ENCODE data around the gene TRAPPC3. TPM values are rescaled to one million over a fixed set of nuclear protein-coding genes. Genes with fewer than 3 reads are reported as not detected.
A peak's percentile ranks its signal among the peaks of the same experiment; 100 is the strongest.

TRAPPC3 gene
- total RNA-seq, 3 donors from 2014 or later (not counting 1 experiment from before 2014, with no cell fraction given): 28.0 to 34.7 (median 34.3) TPM

GRCh38 chr1:36183309-36183856, 34.1 kb upstream of the TRAPPC3 start:
- no peak for DNase-seq
- intact Hi-C loops (cut with micrococcal nuclease): no loop called here
- H3K36me3 Mint-ChIP-seq: no peaks in the 10 kb centered on the region

DNA sequence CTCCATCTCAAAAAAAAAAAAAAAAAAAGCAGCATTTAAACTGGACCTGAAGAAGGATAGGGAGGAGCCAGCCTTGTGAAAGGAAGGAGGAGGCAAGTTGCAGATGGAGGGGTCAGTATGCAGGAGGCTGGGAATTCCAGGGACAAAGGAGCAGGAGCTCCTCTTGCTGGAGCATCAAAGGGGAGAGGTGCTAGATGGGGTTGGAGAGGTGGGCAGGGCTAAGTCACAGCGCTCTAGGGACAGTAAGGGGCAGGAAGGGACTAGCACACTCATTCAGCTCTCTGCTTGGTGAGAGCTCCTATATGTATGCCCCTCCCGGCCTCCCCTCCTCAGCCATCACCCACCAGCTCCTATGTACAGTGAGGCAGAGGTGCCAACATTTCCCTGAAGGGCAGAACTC, 33.4 kb upstream of the TRAPPC3 start:
- no peak overlapping the region for H3K27ac ChIP-seq (ENCODE audit: low read length)
- intact Hi-C loops (cut with micrococcal nuclease): no loop called here

More at GRCh38 chr1:36183309-36183856, 34.1 kb upstream of the TRAPPC3 start:
- no peak overlapping the region for H3K4me3 Mint-ChIP-seq
- ATAC-seq: no peak
- 92% methylated on average over 2 of the region's 2 CpGs for WGBS (ENCODE audit: insufficient coverage)
- no peaks in the 10 kb centered on the region for H3K9me3 ChIP-seq (ENCODE audit: control insufficient read depth, insufficient read depth, low read length)
- peaks cover 9% of the 10 kb centered on the region for H3K4me1 ChIP-seq (ENCODE audit: control insufficient read depth, insufficient read depth, low read length)
- peaks cover 6 to 15% of the 10 kb centered on the region in 2 donors for H3K4me1 Mint-ChIP-seq
- H3K27ac ChIP-seq (ENCODE audit: low read length): no peak overlapping the region
- H3K27ac Mint-ChIP-seq: peak overlapping the region; percentile 13 to 52
- no peaks in the 10 kb centered on the region for H3K27me3 ChIP-seq (ENCODE audit: control insufficient read depth, insufficient read depth, low read length)
- H3K27me3 Mint-ChIP-seq (ENCODE audit: low read depth in 2 of 2): no peaks in the 10 kb centered on the region
- TF ChIP-seq, protein P1, sequence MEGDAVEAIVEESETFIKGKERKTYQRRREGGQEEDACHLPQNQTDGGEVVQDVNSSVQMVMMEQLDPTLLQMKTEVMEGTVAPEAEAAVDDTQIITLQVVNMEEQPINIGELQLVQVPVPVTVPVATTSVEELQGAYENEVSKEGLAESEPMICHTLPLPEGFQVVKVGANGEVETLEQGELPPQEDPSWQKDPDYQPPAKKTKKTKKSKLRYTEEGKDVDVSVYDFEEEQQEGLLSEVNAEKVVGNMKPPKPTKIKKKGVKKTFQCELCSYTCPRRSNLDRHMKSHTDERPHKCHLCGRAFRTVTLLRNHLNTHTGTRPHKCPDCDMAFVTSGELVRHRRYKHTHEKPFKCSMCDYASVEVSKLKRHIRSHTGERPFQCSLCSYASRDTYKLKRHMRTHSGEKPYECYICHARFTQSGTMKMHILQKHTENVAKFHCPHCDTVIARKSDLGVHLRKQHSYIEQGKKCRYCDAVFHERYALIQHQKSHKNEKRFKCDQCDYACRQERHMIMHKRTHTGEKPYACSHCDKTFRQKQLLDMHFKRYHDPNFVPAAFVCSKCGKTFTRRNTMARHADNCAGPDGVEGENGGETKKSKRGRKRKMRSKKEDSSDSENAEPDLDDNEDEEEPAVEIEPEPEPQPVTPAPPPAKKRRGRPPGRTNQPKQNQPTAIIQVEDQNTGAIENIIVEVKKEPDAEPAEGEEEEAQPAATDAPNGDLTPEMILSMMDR (IDR thresholded peaks at IDR 0.05): no peak
- H3K4me3 ChIP-seq (ENCODE audit: low read length): no peak overlapping the region
- no peaks in the 10 kb centered on the region for H3K9me3 Mint-ChIP-seq
- H3K36me3 ChIP-seq (ENCODE audit: control insufficient read depth, insufficient read depth, low read length): peaks cover 25% of the 10 kb centered on the region

GRCh38 chr1:36179220-36179600, 29.9 kb upstream of the TRAPPC3 start:
- H3K27me3 Mint-ChIP-seq (ENCODE audit: low read depth in 2 of 2): no peaks in the 10 kb centered on the region
- Histone ChIP-seq H3K36me3 (ENCODE audit: control insufficient read depth, insufficient read depth, low read length) (peaks cover 64% of the 10 kb centered on the region), H3K27ac (ENCODE audit: low read length) (no peak overlapping the region), H3K27me3 (ENCODE audit: control insufficient read depth, insufficient read depth, low read length) (no peaks in the 10 kb centered on the region), H3K4me3 (ENCODE audit: low read length) (no peak overlapping the region), H3K4me1 (ENCODE audit: control insufficient read depth, insufficient read depth, low read length) (peaks cover 8% of the 10 kb centered on the region), H3K9me3 (ENCODE audit: control insufficient read depth, insufficient read depth, low read length) (no peaks in the 10 kb centered on the region)
- peaks cover 2 to 12% of the 10 kb centered on the region in 2 donors for H3K4me1 Mint-ChIP-seq
- no peak overlapping the region for H3K4me3 Mint-ChIP-seq
- peaks cover 2% of the 10 kb centered on the region for H3K36me3 Mint-ChIP-seq
- intact Hi-C loops (cut with micrococcal nuclease): no loop called here
- no peaks in the 10 kb centered on the region for H3K9me3 Mint-ChIP-seq
- 97% methylated on average over 19 of the region's 19 CpGs for WGBS (ENCODE audit: insufficient coverage)
- no peak overlapping the region for H3K27ac Mint-ChIP-seq
- TF ChIP-seq, protein P1 (IDR thresholded peaks at IDR 0.05): no peak
- ATAC-seq: no peak
- no peak for DNase-seq

More for the DNA sequence above, 33.4 kb upstream of the TRAPPC3 start:
- no peaks in the 10 kb centered on the region for H3K36me3 Mint-ChIP-seq
- no peaks in the 10 kb centered on the region for H3K9me3 Mint-ChIP-seq
- no peak for DNase-seq
- Histone ChIP-seq H3K9me3 (ENCODE audit: control insufficient read depth, insufficient read depth, low read length) (no peaks in the 10 kb centered on the region), H3K27me3 (ENCODE audit: control insufficient read depth, insufficient read depth, low read length) (no peaks in the 10 kb centered on the region), H3K4me3 (ENCODE audit: low read length) (no peak overlapping the region), H3K36me3 (ENCODE audit: control insufficient read depth, insufficient read depth, low read length) (peaks cover 31% of the 10 kb centered on the region), H3K4me1 (ENCODE audit: control insufficient read depth, insufficient read depth, low read length) (peaks cover 2% of the 10 kb centered on the region)
- WGBS (ENCODE audit: insufficient coverage): 83% methylated on average over 2 of the region's 2 CpGs
- TF ChIP-seq, protein P1 (IDR thresholded peaks at IDR 0.05): no peak
- H3K27me3 Mint-ChIP-seq (ENCODE audit: low read depth in 2 of 2): no peaks in the 10 kb centered on the region
- H3K27ac Mint-ChIP-seq: peak overlapping the region; percentile 13 to 52
- no peak for ATAC-seq
- peaks cover 0 to 9% of the 10 kb centered on the region in 2 donors for H3K4me1 Mint-ChIP-seq
- H3K4me3 Mint-ChIP-seq: no peak overlapping the region
